Heart right ventricle (tissue), 16 donors: ENCODE data around the gene CACNB2. TPM values are rescaled to one million over a fixed set of nuclear protein-coding genes. Genes with fewer than 3 reads are reported as not detected.
A peak's percentile ranks its signal among the peaks of the same experiment; 100 is the strongest.

Source experiments
- ATAC-seq, 8 donors: fragments of 200-7000 bp; cut with Tn5 transposase; one replicate each; pipeline ENCODE4 v1.9.1; 2020; ENCODE audit warnings: mild to moderate bottlenecking in 8 of 8, moderate library complexity in 8 of 8, moderate number of reproducible peaks in 1 of 8
- DNase-seq, 2 donors: peaks; one replicate each; pipeline ENCODE4 v3.0.0-alpha.2; 2020
- H3K27ac ChIP-seq, 10 donors: fragments of 200-600 bp; sonication (generic) in 2 of 10; one replicate each; pipeline versions ENCODE4 v1.5.0 to v1.8.0; 2020 to 2022; ENCODE audit warnings: mild to moderate bottlenecking in 3 of 10
- H3K27me3 ChIP-seq, 7 donors: fragments of 200-600 bp; one replicate each; pipeline ENCODE4 v1.8.0; 2021 to 2022; ENCODE audit warnings: mild to moderate bottlenecking in 2 of 7
- H3K36me3 ChIP-seq, 9 donors: fragments of 200-600 bp; sonication (generic) in 1 of 9; one replicate each; pipeline versions ENCODE4 v1.5.0 to v1.8.0; 2020 to 2022; ENCODE audit warnings: mild to moderate bottlenecking in 2 of 9
- H3K4me1 ChIP-seq, 9 donors: fragments of 200-600 bp; sonication (generic) in 1 of 9; one replicate each; pipeline versions ENCODE4 v1.5.0 to v1.8.0; 2020 to 2022; ENCODE audit warnings: mild to moderate bottlenecking in 4 of 9
- H3K4me3 ChIP-seq, 10 donors: fragments of 200-600 bp; sonication (generic) in 2 of 10; one replicate each; pipeline versions ENCODE4 v1.5.0 to v1.8.0; 2020 to 2022; ENCODE audit warnings: mild to moderate bottlenecking in 7 of 10, moderate library complexity in 2 of 10
- H3K9me3 ChIP-seq, 11 donors: fragments of 200-600 bp in 10 of 11; sonication (generic) in 2 of 11; one replicate each; pipeline versions ENCODE4 v1.5.0 to v1.8.0; 2013 to 2022; ENCODE audit warnings: mild to moderate bottlenecking in 2 of 11, control low read depth in 1 of 11, moderate library complexity in 1 of 11
- WGBS, 2 donors: extraction: QIAGEN DNeasy Blood & Tissue Kit; methylation state at CpG; one replicate each; pipeline ENCODE4 v1.1.7; 2013; ENCODE audit warnings: inconsistent platforms in 1 of 2; 5-methylcytosine and 5-hydroxymethylcytosine counted together
- intact Hi-C, 10 donors: fragments of 100-400 bp; cut with DNase I; formaldehyde crosslinking; loops; one replicate each; pipeline versions ENCODE4 v1.11.1 to v1.14.2; 2022
- polyA plus RNA-seq, 2 donors: library from polyadenylated mRNA; stranded (reverse); fragments of 200-250 nt; gene quantifications; one replicate each; pipeline ENCODE4 v1.2.3, GENCODE V29; 2013
- total RNA-seq, 10 donors: library from RNA; stranded (reverse); fragmentation: NEBNext Ultra II Directional in 3 of 10; extraction: Animal tissue kit (Norgen Biotek cat#: 25700) in 3 of 10; gene quantifications; one replicate each; pipeline versions ENCODE4 v1.2.1 to v1.2.4, GENCODE V29; 2021 to 2023
- TF ChIP-seq, protein P1 (sequence below), 9 donors: fragments of 200-600 bp; sonication (generic) in 2 of 9; IDR thresholded peaks; one replicate each; pipeline versions ENCODE4 v1.5.0 to v1.8.0; 2021 to 2022; ENCODE audit warnings: antibody characterized with exemption in 9 of 9, mild to moderate bottlenecking in 5 of 9, moderate library complexity in 1 of 9
- donor health status: Arrhythmogenic right ventricular cardiomyopathy.
- donor health status: ischemic (EF 13 %, LVEDD 7.1; RV severe dilation, severe dysfunction).
- donor health status: healthy with polysubstance abuse.
- donor health status: DM: no; HTN: yes; CAD: no.
- donor health status: DM: no; HTN: no; CAD: no.
- donor health status: ischemic (EF 25% LVEDD 6.9; RV normal size, moderate dysfunction).
- donor health status: ischemic (EF 25% LVEDD 5.7; RV mildly dilated, moderate dysfunction).
- donor health status: healthy.
- donor health status: DM: yes; HTN: yes; CAD: no.
- donor health status: Ischemic cardiomyopathy.
- donor health status: ischemic (EF 35%, LVEDD 5.7; RV mildly dilated, moderate dysfunction).
- donor health status: nonischemic (EF 11% LVEDD 7.7; RV severe dilation, severe dysfunction).
- donor health status: DM: yes; HTN: yes; CAD: no.
- donor health status: PGD.
- donor health status: ischemic (EF 29% LVEDD 5.4; RV normal size, mild dysfunction).
- donor health status: nonischemic (EF 23%, LVEDD 6.1; RV moderate dilation, normal function).

CACNB2 gene
- total and polyA plus RNA-seq, 12 donors: 8.9 to 71.1 (median 36.7) TPM

- intact Hi-C loops: no loop called here
- no peaks in the 10 kb centered on the region for H3K9me3 ChIP-seq
- TF ChIP-seq, protein P1, sequence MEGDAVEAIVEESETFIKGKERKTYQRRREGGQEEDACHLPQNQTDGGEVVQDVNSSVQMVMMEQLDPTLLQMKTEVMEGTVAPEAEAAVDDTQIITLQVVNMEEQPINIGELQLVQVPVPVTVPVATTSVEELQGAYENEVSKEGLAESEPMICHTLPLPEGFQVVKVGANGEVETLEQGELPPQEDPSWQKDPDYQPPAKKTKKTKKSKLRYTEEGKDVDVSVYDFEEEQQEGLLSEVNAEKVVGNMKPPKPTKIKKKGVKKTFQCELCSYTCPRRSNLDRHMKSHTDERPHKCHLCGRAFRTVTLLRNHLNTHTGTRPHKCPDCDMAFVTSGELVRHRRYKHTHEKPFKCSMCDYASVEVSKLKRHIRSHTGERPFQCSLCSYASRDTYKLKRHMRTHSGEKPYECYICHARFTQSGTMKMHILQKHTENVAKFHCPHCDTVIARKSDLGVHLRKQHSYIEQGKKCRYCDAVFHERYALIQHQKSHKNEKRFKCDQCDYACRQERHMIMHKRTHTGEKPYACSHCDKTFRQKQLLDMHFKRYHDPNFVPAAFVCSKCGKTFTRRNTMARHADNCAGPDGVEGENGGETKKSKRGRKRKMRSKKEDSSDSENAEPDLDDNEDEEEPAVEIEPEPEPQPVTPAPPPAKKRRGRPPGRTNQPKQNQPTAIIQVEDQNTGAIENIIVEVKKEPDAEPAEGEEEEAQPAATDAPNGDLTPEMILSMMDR (IDR thresholded peaks at IDR 0.05): no peak
- peak overlapping the region in 6 of 10 donors; percentile 7 to 54 (median 24) for H3K27ac ChIP-seq
- peak in 7 of 8 donors; percentile 35 to 91 (median 79) for ATAC-seq
- WGBS, 2 donors: 30 to 41% methylated on average over 3 of the region's 3 CpGs
- H3K36me3 ChIP-seq: no peaks in the 10 kb centered on the region
- peak in 1 of 2 donors; percentile 13 for DNase-seq
- H3K4me1 ChIP-seq: peaks cover 0 to 28% (median 3%) of the 10 kb centered on the region in 9 donors
- H3K27me3 ChIP-seq: no peaks in the 10 kb centered on the region
- no peak overlapping the region for H3K4me3 ChIP-seq
Measured at GRCh38 chr10:18486438-18486837, 346.2 kb downstream of the CACNB2 start.

- intact Hi-C loops: no loop called here
- DNase-seq (no peak), ATAC-seq (peak in 3 of 8 donors; percentile 63 to 67 (median 66))
- TF ChIP-seq, protein P1 (IDR thresholded peaks at IDR 0.05): no peak
- Histone ChIP-seq H3K9me3 (no peaks in the 10 kb centered on the region), H3K27me3 (no peaks in the 10 kb centered on the region), H3K4me3 (no peak overlapping the region), H3K27ac (peak overlapping the region in 4 of 10 donors; percentile 19 to 35 (median 26)), H3K4me1 (peaks cover 0 to 16% (median 0%) of the 10 kb centered on the region in 9 donors), H3K36me3 (no peaks in the 10 kb centered on the region)
- 37 to 57% methylated on average over 4 of the region's 4 CpGs for WGBS, 2 donors
Measured at GRCh38 chr10:18490755-18491154, 350.5 kb downstream of the CACNB2 start.

DNA sequence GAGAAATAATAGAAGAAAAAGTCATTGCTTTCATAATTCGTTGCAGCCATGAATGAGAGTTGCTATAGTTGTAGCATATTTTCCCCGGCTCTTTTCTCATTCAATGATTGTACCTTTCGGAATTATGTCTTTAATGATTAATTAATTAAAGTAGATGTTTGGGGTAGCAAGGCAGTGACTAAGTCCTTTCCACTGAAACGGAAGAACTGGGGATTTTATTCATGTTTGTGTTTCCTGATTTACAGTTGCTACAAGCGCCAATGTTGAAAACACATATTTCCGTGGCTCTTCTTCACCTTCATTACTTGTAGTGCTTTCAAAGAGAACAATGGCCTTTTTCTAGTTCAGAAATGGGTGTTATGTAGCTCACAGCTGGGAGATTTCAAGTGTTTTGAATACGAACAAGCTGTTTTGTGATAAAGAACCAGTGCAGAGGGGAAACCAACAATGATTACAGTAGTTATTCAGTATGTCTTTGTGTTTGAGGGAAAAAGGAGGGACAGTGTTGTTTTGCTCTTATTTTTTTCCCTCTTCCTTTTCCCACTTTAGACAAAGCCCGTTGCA, 357.7 kb downstream of the CACNB2 start:
- H3K36me3 ChIP-seq: peaks cover 0 to 15% (median 0%) of the 10 kb centered on the region in 9 donors
- peak overlapping the region in 1 of 10 donors; percentile 19 for H3K27ac ChIP-seq
- H3K9me3 ChIP-seq: no peaks in the 10 kb centered on the region
- TF ChIP-seq, protein P1 (IDR thresholded peaks at IDR 0.05): no peak
- DNase-seq (no peak), ATAC-seq (no peak)
- intact Hi-C loops: no loop called here
- H3K27me3 ChIP-seq: no peaks in the 10 kb centered on the region
- peaks cover 0 to 13% (median 0%) of the 10 kb centered on the region in 9 donors for H3K4me1 ChIP-seq
- WGBS, 2 donors: 54 to 65% methylated on average over 8 of the region's 8 CpGs
- no peak overlapping the region for H3K4me3 ChIP-seq

DNA sequence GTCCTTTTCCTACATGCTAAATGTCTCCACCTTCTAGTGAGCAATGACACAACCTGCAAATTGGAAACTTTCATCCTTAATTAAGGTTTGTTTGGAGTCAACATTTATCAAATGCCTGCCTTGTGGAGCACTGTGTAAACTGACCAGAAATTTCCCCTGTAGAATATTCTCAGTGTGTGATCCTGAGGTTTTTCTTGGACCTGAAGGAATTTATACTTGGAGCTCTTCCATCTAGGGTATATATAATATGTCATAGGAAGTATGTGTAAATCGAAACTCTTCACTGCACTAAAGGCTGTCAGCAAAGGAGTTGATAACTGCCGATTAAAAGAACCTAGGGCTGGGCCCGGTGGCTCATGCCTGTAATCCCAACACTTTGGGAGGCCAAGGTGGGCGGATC, 358.8 kb downstream of the CACNB2 start:
- H3K36me3 ChIP-seq: peaks cover 0 to 21% (median 0%) of the 10 kb centered on the region in 9 donors
- ATAC-seq (peak in 1 of 8 donors; percentile 8), DNase-seq (no peak)
- no peak overlapping the region for H3K4me3 ChIP-seq
- H3K27me3 ChIP-seq: no peaks in the 10 kb centered on the region
- no peaks in the 10 kb centered on the region for H3K9me3 ChIP-seq
- peaks cover 0 to 13% (median 0%) of the 10 kb centered on the region in 9 donors for H3K4me1 ChIP-seq
- intact Hi-C loops: no loop called here
- H3K27ac ChIP-seq: no peak overlapping the region
- TF ChIP-seq, protein P1 (IDR thresholded peaks at IDR 0.05): no peak
- 48 to 52% methylated on average over 4 of the region's 4 CpGs for WGBS, 2 donors
